ENCODE measurements around the gene PLGRKT. TPM values are rescaled to one million over a fixed set of nuclear protein-coding genes. Genes with fewer than 3 reads are reported as not detected.
"Not testable (repeated sequence)": the region's sequence is repeated elsewhere in the genome, so short reads cannot be mapped to it uniquely, and the experiment has no call there.

Gene PLGRKT
- total RNA-seq, 1 experiment from 2014 or later, result 11.4 TPM

GRCh38 chr9:5321058-5321457, 116.7 kb downstream of the PLGRKT start:
- Histone ChIP-seq H3F3A (ENCODE audit: low read length, unreplicated experiment) (no peaks in the 10 kb centered on the region), H3K36me3 (ENCODE audit: low read depth, low read length) (no peaks in the 10 kb centered on the region), H3K9me2 (replicated peaks; ENCODE audit: low read length) (no peaks in the 10 kb centered on the region), H3K27ac (ENCODE audit: low read length) (no peak overlapping the region), H4K20me1 (ENCODE audit: low read length) (no peaks in the 10 kb centered on the region), H3K9ac (ENCODE audit: low read length) (no peak overlapping the region), H3K27me3 (ENCODE audit: low read length) (no peaks in the 10 kb centered on the region), H3K4me3 (ENCODE audit: low read length) (no peak overlapping the region), H2AFZ (ENCODE audit: low read length) (no peak overlapping the region), H3K9me3 (ENCODE audit: low read length) (no peaks in the 10 kb centered on the region), H3K79me2 (ENCODE audit: low read length) (no peaks in the 10 kb centered on the region), H3K4me1 (ENCODE audit: insufficient read depth, low read length) (no peaks in the 10 kb centered on the region), H3K4me2 (ENCODE audit: low read length) (no peak overlapping the region)
- TF ChIP-seq CTCF (conservative IDR thresholded peaks at IDR 0.05; ENCODE audit: low read depth, low read length) (peak; percentile 41), EZH2 (IDR thresholded peaks at IDR 0.05; ENCODE audit: low read length, unreplicated experiment) (no peak), EZH2phosphoT487 (IDR thresholded peaks at IDR 0.05; ENCODE audit: borderline replicate concordance, low read length) (no peak)
- BruUV-seq (replicated peaks), result no TSS peak
- CTCF ChIA-PET, result interaction anchor here (0.5 to 1.0 kb wide), 3 partner anchors 27 to 135 kb away, joined by 3 to 9 read pairs (median 3); no protein-coding TSS in a partner anchor
- intact Hi-C loops (cut with micrococcal nuclease), result loop anchor here (1.0 to 2.0 kb wide), 2 partner anchors 56 to 135 kb away; no protein-coding TSS in a partner anchor
- POLR2A ChIA-PET (ENCODE audit: unreplicated experiment), result no interaction called here
- no peak for ATAC-seq
- peak; percentile 29 for DNase-seq

- POLR2A ChIA-PET (ENCODE audit: unreplicated experiment); H3K4me3 ChIP-seq (ENCODE audit: low read length); H3K27ac ChIP-seq (ENCODE audit: low read length); H3K27me3 ChIP-seq (ENCODE audit: low read length); H3K4me1 ChIP-seq (ENCODE audit: insufficient read depth, low read length); H3K9ac ChIP-seq (ENCODE audit: low read length); H3K79me2 ChIP-seq (ENCODE audit: low read length); DNase-seq; H3F3A ChIP-seq (ENCODE audit: low read length, unreplicated experiment); H4K20me1 ChIP-seq (ENCODE audit: low read length); H3K9me2 ChIP-seq (replicated peaks; ENCODE audit: low read length); CTCF ChIA-PET; intact Hi-C loops (cut with micrococcal nuclease); ATAC-seq; H3K4me2 ChIP-seq (ENCODE audit: low read length); H2AFZ ChIP-seq (ENCODE audit: low read length); H3K9me3 ChIP-seq (ENCODE audit: low read length); H3K36me3 ChIP-seq (ENCODE audit: low read depth, low read length); BruUV-seq (replicated peaks): not testable (repeated sequence)
These were observed 121.3 kb downstream of the PLGRKT start for GRCh38 chr9:5316406-5316805.

GRCh38 chr9:5315187-5315923, 122.4 kb downstream of the PLGRKT start:
- DNase-seq (no peak), ATAC-seq (no peak)
- intact Hi-C loops (cut with micrococcal nuclease), result no loop called here
- H3K9me3 ChIP-seq (ENCODE audit: low read length), result 0 out of 2 replicates have a peak, but pooled peaks cover 7% of the 10 kb centered on the region
- H3F3A ChIP-seq (ENCODE audit: low read length, unreplicated experiment), result no peaks in the 10 kb centered on the region
- CTCF ChIA-PET, result no interaction called here
- H3K4me1 ChIP-seq (ENCODE audit: insufficient read depth, low read length), result no peaks in the 10 kb centered on the region
- H3K27ac ChIP-seq (ENCODE audit: low read length), result no peak overlapping the region
- POLR2A ChIA-PET (ENCODE audit: unreplicated experiment), result no interaction called here
- H3K9me2 ChIP-seq (replicated peaks; ENCODE audit: low read length), result no peaks in the 10 kb centered on the region
- no peak overlapping the region for H3K4me2 ChIP-seq (ENCODE audit: low read length)
- H3K36me3 ChIP-seq (ENCODE audit: low read depth, low read length), result no peaks in the 10 kb centered on the region
- no peak overlapping the region for H2AFZ ChIP-seq (ENCODE audit: low read length)
- no peaks in the 10 kb centered on the region for H4K20me1 ChIP-seq (ENCODE audit: low read length)
- no peaks in the 10 kb centered on the region for H3K27me3 ChIP-seq (ENCODE audit: low read length)
- no TSS peak for BruUV-seq (replicated peaks)
- TF ChIP-seq CTCF (conservative IDR thresholded peaks at IDR 0.05; ENCODE audit: low read depth, low read length), result no peak
- TF ChIP-seq EZH2 (IDR thresholded peaks at IDR 0.05; ENCODE audit: low read length, unreplicated experiment), result no peak
- no peak for TF ChIP-seq EZH2phosphoT487 (IDR thresholded peaks at IDR 0.05; ENCODE audit: borderline replicate concordance, low read length)
- H3K4me3 ChIP-seq (ENCODE audit: low read length), result no peak overlapping the region
- no peak overlapping the region for H3K9ac ChIP-seq (ENCODE audit: low read length)
- no peaks in the 10 kb centered on the region for H3K79me2 ChIP-seq (ENCODE audit: low read length)
